Testis (tissue), 2 donors: ENCODE results near the gene FILIP1.
"Not testable (repeated sequence)": the region's sequence is repeated elsewhere in the genome, so short reads cannot be mapped to it uniquely, and the experiment has no call there.

Experiments
- CTCF ChIP-seq, 3 experiments: fragments of 450-650 bp in 2 of 3; fragments of 200-600 bp in 1 of 3; sonication (generic) in 1 of 3; IDR thresholded peaks; one replicate each; pipeline ENCODE4 v1.5.1; 2016 to 2019; ENCODE audit warnings: antibody characterized with exemption in 3 of 3, mild to moderate bottlenecking in 2 of 3, moderate library complexity in 1 of 3
- POLR2A ChIP-seq: fragments of 450-650 bp; IDR thresholded peaks from one replicate; pipeline ENCODE4 v1.6.1; 2017; ENCODE audit warnings: antibody characterized with exemption, mild to moderate bottlenecking, moderate library complexity

GRCh38 chr6:75432809-75433208 lies 60.8 kb downstream of the FILIP1 start:
- not testable (repeated sequence) for TF ChIP-seq CTCF (IDR thresholded peaks at IDR 0.05); POLR2A
